Hepatocyte (in vitro differentiated cells): ENCODE data around the gene EFNA2. TPM values are rescaled to one million over a fixed set of nuclear protein-coding genes. Genes with fewer than 3 reads are reported as not detected.

Experiments used
- DNase-seq: peaks from one replicate; pipeline ENCODE4 v3.0.0-alpha.2; 2016; ENCODE audit warnings: low spot score
- H2AFZ ChIP-seq: fragments of 200-600 bp; sonication (generic); 2 replicates; pipeline ENCODE4 v1.6.0; 2016; ENCODE audit warnings: antibody characterized with exemption, mild to moderate bottlenecking
- H3K27ac ChIP-seq: fragments of 200-600 bp; sonication (generic); 2 replicates; pipeline ENCODE4 v1.5.1; 2016; ENCODE audit warnings: mild to moderate bottlenecking
- H3K27me3 ChIP-seq: fragments of 200-600 bp; sonication (generic); 2 replicates; pipeline ENCODE4 v1.6.1; 2016
- H3K36me3 ChIP-seq: fragments of 200-600 bp; sonication (generic); replicated peaks from 2 replicates; pipeline ENCODE4 v1.5.1; 2016; ENCODE audit warnings: low read depth; ENCODE audit not compliant: insufficient read depth
- H3K4me1 ChIP-seq: fragments of 200-600 bp; sonication (generic); 2 replicates; pipeline ENCODE4 v1.5.1; 2016; ENCODE audit warnings: mild to moderate bottlenecking, moderate library complexity; ENCODE audit not compliant: insufficient read depth
- H3K4me2 ChIP-seq: fragments of 200-600 bp; sonication (generic); 2 replicates; pipeline ENCODE4 v1.6.0; 2016
- H3K4me3 ChIP-seq: fragments of 200-600 bp; sonication (generic); 2 replicates; pipeline ENCODE4 v1.5.1; 2016; ENCODE audit warnings: mild to moderate bottlenecking
- H3K79me2 ChIP-seq: fragments of 200-600 bp; sonication (generic); 2 replicates; pipeline ENCODE4 v1.6.0; 2017; ENCODE audit warnings: mild to moderate bottlenecking
- H3K9me2 ChIP-seq: fragments of 200-600 bp; sonication (generic); replicated peaks from 2 replicates; pipeline ENCODE4 v1.6.0; 2017; ENCODE audit warnings: mild to moderate bottlenecking; ENCODE audit not compliant: insufficient read depth
- H3K9me3 ChIP-seq: fragments of 200-600 bp; sonication (generic); 2 replicates; pipeline ENCODE4 v1.5.1; 2016; ENCODE audit warnings: low read depth, mild to moderate bottlenecking
- H4K20me1 ChIP-seq: fragments of 200-600 bp; sonication (generic); 2 replicates; pipeline ENCODE4 v1.6.0; 2016; ENCODE audit warnings: mild to moderate bottlenecking; ENCODE audit not compliant: insufficient read depth, poor library complexity, severe bottlenecking
- EZH2 ChIP-seq: fragments of 200-600 bp; sonication (generic); IDR thresholded peaks from 2 replicates; pipeline ENCODE4 v1.6.1; 2016; ENCODE audit warnings: antibody characterized with exemption, mild to moderate bottlenecking, borderline replicate concordance
- EZH2phosphoT487 ChIP-seq: fragments of 200-600 bp; sonication (generic); IDR thresholded peaks from one replicate; pipeline ENCODE4 v1.6.1; 2018; ENCODE audit warnings: antibody characterized with exemption, mild to moderate bottlenecking, low read depth, moderate library complexity; ENCODE audit not compliant: unreplicated experiment, severe bottlenecking
- WGBS: methylation state at CpG from one replicate; pipeline ENCODE4 v1.1.6; 2016; ENCODE audit warnings: low lambda C conversion rate; ENCODE audit errors: missing lambda C conversion rate; 5-methylcytosine and 5-hydroxymethylcytosine counted together
- polyA plus RNA-seq: library from polyadenylated mRNA; unstranded; fragments of >200 nt; fragmentation: Nextera tagmentation; extraction: Ambion mirVana; gene quantifications from 2 replicates; pipeline ENCODE4 v1.2.1, GENCODE V29; 2016
- total RNA-seq: library from RNA; depleted of rRNA; stranded (reverse); fragments of >200 nt; gene quantifications from 2 replicates; pipeline ENCODE4 v1.2.3, GENCODE V29; 2014
- TF ChIP-seq, protein P1 (sequence below): fragments of 200-600 bp; sonication (generic); IDR thresholded peaks from 2 replicates; pipeline ENCODE4 v1.5.1; 2016; ENCODE audit warnings: antibody characterized with exemption, mild to moderate bottlenecking; ENCODE audit not compliant: poor library complexity

EFNA2 gene
- total and polyA plus RNA-seq, 2 experiments from 2014 or later, result 1.3 to 14.2 TPM

DNA sequence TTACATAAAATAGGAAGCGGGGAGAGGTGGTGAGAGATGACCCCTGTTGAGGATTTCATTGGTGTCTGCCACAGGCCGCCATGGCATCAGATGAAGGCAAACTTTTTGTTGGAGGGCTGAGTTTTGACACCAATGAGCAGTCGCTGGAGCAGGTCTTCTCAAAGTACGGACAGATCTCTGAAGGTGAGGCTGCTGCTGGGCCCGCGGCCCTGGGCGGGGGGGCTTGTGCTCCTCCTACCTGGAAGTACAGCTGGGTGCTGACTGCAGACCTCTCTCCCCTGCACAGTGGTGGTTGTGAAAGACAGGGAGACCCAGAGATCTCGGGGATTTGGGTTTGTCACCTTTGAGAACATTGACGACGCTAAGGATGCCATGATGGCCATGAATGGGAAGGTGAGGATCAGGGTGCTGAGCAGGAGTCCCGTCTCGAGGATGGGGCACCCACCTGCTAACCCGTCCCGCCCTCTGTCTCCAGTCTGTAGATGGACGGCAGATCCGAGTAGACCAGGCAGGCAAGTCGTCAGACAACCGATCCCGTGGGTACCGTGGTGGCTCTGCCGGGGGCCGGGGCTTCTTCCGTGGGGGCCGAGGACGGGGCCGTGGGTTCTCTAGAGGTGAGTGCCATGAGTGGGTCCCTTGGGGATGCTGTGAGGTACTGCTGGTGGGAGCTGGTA, 14.7 kb upstream of the EFNA2 start:
- Histone ChIP-seq H4K20me1 (peaks cover 50% of the 10 kb centered on the region), H3K27ac (peak overlapping the region; percentile 93)

DNA sequence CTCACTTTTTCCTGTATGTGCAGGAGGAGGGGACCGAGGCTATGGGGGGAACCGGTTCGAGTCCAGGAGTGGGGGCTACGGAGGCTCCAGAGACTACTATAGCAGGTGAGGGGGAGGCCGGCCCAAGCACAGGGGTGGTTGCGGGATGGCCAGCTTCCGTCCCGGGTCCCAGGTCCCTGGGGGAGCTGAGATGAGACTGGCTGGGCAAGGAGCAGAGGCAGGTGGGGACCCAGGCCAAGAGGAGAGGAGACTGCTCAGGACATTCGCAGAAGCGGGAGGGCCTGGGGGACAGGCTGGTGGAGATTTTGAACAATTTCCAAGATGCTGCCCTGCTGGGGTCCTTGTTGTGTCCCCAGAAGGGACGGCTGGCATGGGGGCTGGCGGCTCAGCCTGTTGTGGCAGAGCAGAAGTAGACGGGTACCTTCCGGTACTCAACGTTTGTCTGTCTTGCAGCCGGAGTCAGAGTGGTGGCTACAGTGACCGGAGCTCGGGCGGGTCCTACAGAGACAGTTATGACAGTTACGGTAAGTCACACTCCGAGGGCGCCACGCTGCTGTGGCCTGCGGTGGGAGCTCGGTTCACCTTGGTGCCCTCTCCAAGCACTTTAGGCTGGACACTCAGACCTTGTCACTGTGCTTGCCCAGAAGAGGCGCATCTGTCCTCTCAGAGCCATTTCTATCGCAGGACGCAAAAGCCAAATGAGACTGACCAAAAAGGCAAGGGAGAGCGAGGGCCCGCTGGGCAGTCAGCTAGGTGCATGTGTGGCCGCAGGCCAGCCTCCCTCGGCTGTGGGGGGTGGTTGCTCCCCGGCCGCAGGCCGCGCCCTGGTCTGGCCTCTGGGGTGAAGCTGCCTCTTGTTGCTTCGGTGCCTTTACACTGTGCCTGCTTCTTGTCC, 13.9 kb upstream of the EFNA2 start:
- Histone ChIP-seq H3K27ac (peak overlapping the region; percentile 93), H4K20me1 (peaks cover 50% of the 10 kb centered on the region), H3K36me3 (peaks cover 5% of the 10 kb centered on the region), H3K27me3 (no peaks in the 10 kb centered on the region), H3K4me2 (peak overlapping the region; percentile 98), H2AFZ (no peak overlapping the region), H3K4me3 (no peak overlapping the region), H3K9me2 (no peaks in the 10 kb centered on the region), H3K79me2 (peaks cover 79% of the 10 kb centered on the region), H3K4me1 (peaks cover 55% of the 10 kb centered on the region), H3K9me3 (no peaks in the 10 kb centered on the region)
- no peak for DNase-seq
- TF ChIP-seq EZH2phosphoT487 (no peak), EZH2 (no peak)
- TF ChIP-seq, protein P1, sequence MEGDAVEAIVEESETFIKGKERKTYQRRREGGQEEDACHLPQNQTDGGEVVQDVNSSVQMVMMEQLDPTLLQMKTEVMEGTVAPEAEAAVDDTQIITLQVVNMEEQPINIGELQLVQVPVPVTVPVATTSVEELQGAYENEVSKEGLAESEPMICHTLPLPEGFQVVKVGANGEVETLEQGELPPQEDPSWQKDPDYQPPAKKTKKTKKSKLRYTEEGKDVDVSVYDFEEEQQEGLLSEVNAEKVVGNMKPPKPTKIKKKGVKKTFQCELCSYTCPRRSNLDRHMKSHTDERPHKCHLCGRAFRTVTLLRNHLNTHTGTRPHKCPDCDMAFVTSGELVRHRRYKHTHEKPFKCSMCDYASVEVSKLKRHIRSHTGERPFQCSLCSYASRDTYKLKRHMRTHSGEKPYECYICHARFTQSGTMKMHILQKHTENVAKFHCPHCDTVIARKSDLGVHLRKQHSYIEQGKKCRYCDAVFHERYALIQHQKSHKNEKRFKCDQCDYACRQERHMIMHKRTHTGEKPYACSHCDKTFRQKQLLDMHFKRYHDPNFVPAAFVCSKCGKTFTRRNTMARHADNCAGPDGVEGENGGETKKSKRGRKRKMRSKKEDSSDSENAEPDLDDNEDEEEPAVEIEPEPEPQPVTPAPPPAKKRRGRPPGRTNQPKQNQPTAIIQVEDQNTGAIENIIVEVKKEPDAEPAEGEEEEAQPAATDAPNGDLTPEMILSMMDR, result no peak
- 93% methylated on average over 33 of the region's 37 CpGs for WGBS

More for the DNA sequence above, 14.7 kb upstream of the EFNA2 start:
- Histone ChIP-seq H3K4me1 (peaks cover 53% of the 10 kb centered on the region), H3K27me3 (no peaks in the 10 kb centered on the region), H3K9me3 (no peaks in the 10 kb centered on the region), H3K9me2 (no peaks in the 10 kb centered on the region), H3K79me2 (peaks cover 71% of the 10 kb centered on the region), H2AFZ (no peak overlapping the region), H3K36me3 (peaks cover 5% of the 10 kb centered on the region), H3K4me3 (peak overlapping the region; percentile 83), H3K4me2 (peak overlapping the region; percentile 98)
- 92% methylated on average over 26 of the region's 26 CpGs for WGBS
- DNase-seq, result no peak
- TF ChIP-seq, protein P1, result no peak
- no peak for TF ChIP-seq EZH2phosphoT487
- no peak for TF ChIP-seq EZH2

DNA sequence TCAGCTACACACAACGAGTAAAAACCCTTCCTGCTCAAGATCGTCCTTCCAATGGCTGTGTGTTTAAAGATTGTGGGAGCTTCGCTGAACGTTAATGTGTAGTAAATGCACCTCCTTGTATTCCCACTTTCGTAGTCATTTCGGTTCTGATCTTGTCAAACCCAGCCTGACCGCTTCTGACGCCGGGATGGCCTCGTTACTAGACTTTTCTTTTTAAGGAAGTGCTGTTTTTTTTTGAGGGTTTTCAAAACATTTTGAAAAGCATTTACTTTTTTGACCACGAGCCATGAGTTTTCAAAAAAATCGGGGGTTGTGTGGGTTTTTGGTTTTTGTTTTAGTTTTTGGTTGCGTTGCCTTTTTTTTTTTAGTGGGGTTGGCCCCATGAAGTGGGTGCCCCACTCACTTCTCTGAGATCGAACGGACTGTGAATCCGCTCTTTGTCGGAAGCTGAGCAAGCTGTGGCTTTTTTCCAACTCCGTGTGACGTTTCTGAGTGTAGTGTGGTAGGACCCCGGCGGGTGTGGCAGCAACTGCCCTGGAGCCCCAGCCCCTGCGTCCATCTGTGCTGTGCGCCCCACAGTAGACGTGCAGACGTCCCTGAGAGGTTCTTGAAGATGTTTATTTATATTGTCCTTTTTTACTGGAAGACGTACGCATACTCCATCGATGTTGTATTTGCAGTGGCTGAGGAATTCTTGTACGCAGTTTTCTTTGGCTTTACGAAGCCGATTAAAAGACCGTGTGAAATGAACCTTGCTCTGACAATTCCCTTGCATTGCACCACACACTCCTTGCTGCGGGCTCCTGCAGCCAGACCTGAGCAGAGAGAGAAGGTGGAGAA, 13.0 kb upstream of the EFNA2 start:
- TF ChIP-seq, protein P1, result no peak
- no peak for TF ChIP-seq EZH2phosphoT487
- 90% methylated on average over 33 of the region's 33 CpGs for WGBS
- Histone ChIP-seq H3K4me3 (no peak overlapping the region), H3K4me2 (no peak overlapping the region), H3K4me1 (peaks cover 51% of the 10 kb centered on the region), H2AFZ (no peak overlapping the region), H3K27me3 (no peaks in the 10 kb centered on the region), H3K27ac (no peak overlapping the region), H3K9me2 (no peaks in the 10 kb centered on the region), H3K9me3 (no peaks in the 10 kb centered on the region), H3K79me2 (peaks cover 77% of the 10 kb centered on the region), H4K20me1 (peaks cover 50% of the 10 kb centered on the region), H3K36me3 (peaks cover 5% of the 10 kb centered on the region)
- DNase-seq, result no peak
